PFSK-1 (cell line): ENCODE results near the gene UBE2O.

Source experiments
- POLR2AphosphoS5 ChIP-seq: IDR thresholded peaks from 2 replicates; pipeline ENCODE4 v1.6.1; 2012; ENCODE audit warnings: low read depth, mild to moderate bottlenecking, control low read depth, low read length, moderate library complexity
- REST ChIP-seq, 2 experiments: IDR thresholded peaks; 2 replicates each; pipeline versions ENCODE4 v1.6.1 to v1.8.0; 2011 to 2012; ENCODE audit warnings: low read depth in 2 of 2, low read length in 2 of 2, control low read depth in 1 of 2, inconsistent platforms in 1 of 2, mild to moderate bottlenecking in 1 of 2, moderate library complexity in 1 of 2; ENCODE audit not compliant: insufficient read depth in 1 of 2
- SIN3A ChIP-seq: IDR thresholded peaks from 2 replicates; pipeline ENCODE4 v1.6.1; 2012; ENCODE audit warnings: mild to moderate bottlenecking, low read length, moderate library complexity, borderline replicate concordance; ENCODE audit not compliant: insufficient read depth

- no peak for TF ChIP-seq POLR2AphosphoS5
- no peak for TF ChIP-seq REST (IDR thresholded peaks at IDR 0.05; ENCODE audit: insufficient read depth in 1 of 2, low read depth in 2 of 2, low read length in 2 of 2)
- no peak for TF ChIP-seq SIN3A
Measured at GRCh38 chr17:76441686-76442340, 11.1 kb downstream of the UBE2O start.
